KOPT-K1 (cell line): ENCODE results near the gene SHTN1.

Source experiments
- H3K27ac ChIP-seq: fragments of 200-600 bp; sonication (generic); 2 replicates; pipeline ENCODE4 v1.5.1; 2016; ENCODE audit warnings: antibody characterized with exemption, mild to moderate bottlenecking, low read depth, low read length; ENCODE audit not compliant: poor library complexity, severe bottlenecking
- H3K36me3 ChIP-seq: fragments of 200-600 bp; sonication (generic); 2 replicates; pipeline ENCODE4 v1.5.1; 2017; ENCODE audit warnings: antibody characterized with exemption, mild to moderate bottlenecking, low read length, moderate library complexity; ENCODE audit not compliant: insufficient read depth
- H3K9me3 ChIP-seq: fragments of 200-600 bp; sonication (generic); 2 replicates; pipeline ENCODE4 v1.5.1; 2017; ENCODE audit warnings: antibody characterized with exemption, low read length, mild to moderate bottlenecking; ENCODE audit not compliant: insufficient read depth, poor library complexity, severe bottlenecking

The SHTN1 gene

DNA sequence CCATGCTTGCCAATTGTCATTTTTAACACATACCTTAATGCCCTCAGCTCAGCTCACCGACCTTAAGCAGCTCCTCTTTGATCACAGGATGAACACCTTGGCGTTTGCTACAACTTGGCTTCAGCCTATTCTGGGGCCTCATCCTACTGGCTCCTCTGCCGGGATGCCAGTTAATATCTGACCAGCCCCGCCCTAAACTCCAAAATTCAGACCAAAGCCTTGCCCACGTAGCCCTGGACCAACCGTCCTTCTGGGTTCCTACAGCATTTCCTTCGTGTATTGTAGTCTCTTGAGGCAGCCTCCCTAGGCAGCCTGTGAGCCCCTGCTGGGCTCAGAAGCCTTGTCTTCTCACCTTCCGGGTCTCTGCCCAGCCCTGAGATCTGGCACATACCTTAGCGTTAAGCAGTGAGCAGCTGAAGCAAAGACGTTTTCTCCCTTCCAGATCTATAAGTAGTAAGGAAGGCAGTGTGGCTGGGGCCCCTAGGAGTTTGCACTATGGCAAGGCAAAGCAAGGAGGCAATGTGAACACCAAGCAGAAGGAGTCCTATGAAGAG is 154.9 kb downstream of the SHTN1 start:
- H3K27ac ChIP-seq: no peak overlapping the region
- no peaks in the 10 kb centered on the region for H3K36me3 ChIP-seq
- H3K9me3 ChIP-seq: no peaks in the 10 kb centered on the region

- no peaks in the 10 kb centered on the region for H3K9me3 ChIP-seq
- no peaks in the 10 kb centered on the region for H3K36me3 ChIP-seq
- no peak within 1 kb of the TSS for H3K27ac ChIP-seq
Measured at GRCh38 chr10:116849248-116850057, 155.5 kb downstream of the SHTN1 start, which contains the start of gene ENO4. Gene ENO4, plus strand, starts transcription at chr10:116849499. Its CDS starts 68 bp downstream, at chr10:116849567.

DNA sequence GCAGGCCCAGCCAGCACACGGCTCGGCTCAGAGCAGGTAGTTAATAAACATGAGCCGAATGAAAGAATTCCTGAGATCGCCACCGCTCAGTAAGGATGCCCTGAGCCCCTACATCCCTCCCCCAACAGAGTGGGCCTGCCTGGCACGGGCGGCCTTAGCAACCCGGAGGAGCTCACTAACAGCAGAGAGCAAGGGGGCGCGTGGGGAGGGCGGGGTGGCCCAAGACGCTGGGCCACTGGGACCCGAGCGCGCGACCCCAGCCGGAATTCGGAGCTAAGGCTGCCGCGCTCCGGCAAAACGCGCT is 156.1 kb downstream of the SHTN1 start:
- H3K27ac ChIP-seq: no peak overlapping the region

DNA sequence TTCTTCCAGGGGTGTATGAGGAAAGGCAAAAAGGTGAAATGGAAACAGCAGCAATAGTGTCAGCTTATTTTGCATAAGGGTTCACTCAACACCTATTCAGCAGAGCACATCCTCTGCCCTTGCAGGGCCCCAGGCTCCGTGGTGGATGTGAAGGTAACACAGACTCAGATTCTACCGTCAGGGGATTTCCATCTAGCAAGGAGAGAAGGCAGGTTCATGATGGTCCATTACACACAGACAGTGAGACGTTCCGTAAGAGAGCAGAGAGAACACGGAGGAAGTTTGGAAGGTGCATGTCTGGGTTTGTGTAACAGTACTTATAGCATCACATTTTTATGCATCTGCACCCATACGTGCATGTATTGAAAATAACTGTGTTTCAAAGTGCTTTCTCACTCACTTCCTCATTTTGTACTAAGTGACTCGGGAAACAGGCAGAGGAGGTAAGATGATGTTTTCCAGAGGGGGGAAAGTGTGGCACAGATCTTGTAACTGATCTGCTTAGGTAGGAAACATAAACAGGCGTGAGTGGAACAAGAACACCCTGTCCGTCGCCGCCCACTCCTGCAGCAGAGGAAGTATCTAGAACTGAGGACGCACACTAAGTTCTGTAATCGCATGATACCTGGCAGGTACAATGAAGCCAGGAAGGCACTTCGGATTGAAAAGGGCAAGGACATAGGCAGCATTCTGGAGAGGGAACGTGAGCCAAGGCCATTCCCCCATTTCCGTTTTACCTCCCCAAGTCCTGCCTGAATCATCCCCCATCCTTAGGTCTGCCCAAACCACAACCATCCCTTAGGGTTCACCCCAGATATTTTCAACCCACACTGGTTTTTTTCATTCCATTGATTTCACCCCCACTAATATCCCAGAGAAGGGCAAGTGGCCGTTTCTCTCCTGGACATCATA is 156.7 kb downstream of the SHTN1 start:
- Histone ChIP-seq H3K36me3 (no peaks in the 10 kb centered on the region), H3K9me3 (no peaks in the 10 kb centered on the region), H3K27ac (no peak overlapping the region)

More for the DNA sequence above, 156.1 kb downstream of the SHTN1 start:
- Histone ChIP-seq H3K9me3 (no peaks in the 10 kb centered on the region), H3K36me3 (no peaks in the 10 kb centered on the region)

DNA sequence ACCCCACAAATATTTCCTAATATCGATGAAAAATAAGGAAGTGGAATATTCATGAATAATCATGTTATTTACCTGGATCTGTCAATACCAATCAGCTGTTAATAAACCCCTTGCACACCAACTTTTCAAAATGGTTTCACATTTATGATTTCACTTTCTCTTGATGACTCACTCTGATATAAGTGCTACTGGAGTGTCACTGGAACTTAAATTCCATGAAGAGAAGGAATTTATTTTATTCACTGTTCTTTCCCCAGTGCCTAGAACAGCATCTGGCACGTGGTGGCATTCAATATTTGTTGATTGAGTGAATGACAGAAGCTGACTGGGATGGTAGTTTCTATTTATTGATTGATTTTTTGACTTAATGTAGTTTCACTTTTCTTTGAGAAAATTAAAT is 159.2 kb downstream of the SHTN1 start:
- Histone ChIP-seq H3K36me3 (no peaks in the 10 kb centered on the region), H3K9me3 (no peaks in the 10 kb centered on the region), H3K27ac (no peak overlapping the region)

DNA sequence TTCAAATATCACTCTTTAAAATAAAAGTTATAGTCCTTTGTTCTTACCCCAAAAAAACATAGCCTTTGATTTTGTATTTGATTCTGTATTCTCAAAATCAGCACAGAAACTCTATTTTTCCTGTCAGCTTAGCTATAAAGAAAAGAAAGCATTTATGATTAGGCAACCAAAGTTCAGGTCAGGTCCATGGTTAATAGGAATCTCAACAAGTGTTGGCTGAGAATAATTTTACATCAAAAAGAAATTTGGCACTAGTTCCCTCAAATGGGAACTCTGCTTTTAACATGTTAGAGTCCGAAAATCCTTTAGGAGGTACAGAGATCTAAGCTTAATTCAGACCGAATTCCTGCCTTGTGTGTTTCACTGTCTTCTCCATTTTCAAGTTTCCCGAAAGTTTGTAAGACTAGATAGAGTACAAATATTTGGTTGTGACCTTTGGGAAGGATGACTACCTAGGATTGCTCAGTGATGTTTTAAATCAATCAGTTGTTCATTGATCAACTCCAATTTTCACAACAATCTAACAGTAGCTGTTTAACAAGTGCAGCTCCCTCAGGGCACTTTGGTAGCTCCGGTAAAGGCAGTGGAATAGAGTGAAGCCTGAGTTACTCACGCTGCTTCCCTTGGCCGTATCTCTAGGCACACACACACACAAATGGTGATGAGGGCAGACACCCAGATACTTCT is 164.5 kb downstream of the SHTN1 start:
- Histone ChIP-seq H3K27ac (no peak overlapping the region), H3K36me3 (no peaks in the 10 kb centered on the region), H3K9me3 (no peaks in the 10 kb centered on the region)

- no peak overlapping the region for H3K27ac ChIP-seq
- no peaks in the 10 kb centered on the region for H3K9me3 ChIP-seq
Measured at GRCh38 chr10:116838143-116838725, 166.8 kb downstream of the SHTN1 start.

GRCh38 chr10:116836902-116837523 is 168.0 kb downstream of the SHTN1 start:
- H3K9me3 ChIP-seq: no peaks in the 10 kb centered on the region
- H3K36me3 ChIP-seq: no peaks in the 10 kb centered on the region
- H3K27ac ChIP-seq: no peak overlapping the region

More at GRCh38 chr10:116838143-116838725, 166.8 kb downstream of the SHTN1 start:
- no peaks in the 10 kb centered on the region for H3K36me3 ChIP-seq

GRCh38 chr10:116836083-116836482 is 168.9 kb downstream of the SHTN1 start:
- Histone ChIP-seq H3K9me3 (no peaks in the 10 kb centered on the region), H3K36me3 (no peaks in the 10 kb centered on the region), H3K27ac (no peak overlapping the region)

GRCh38 chr10:116835658-116836057 is 169.3 kb downstream of the SHTN1 start:
- Histone ChIP-seq H3K36me3 (no peaks in the 10 kb centered on the region), H3K9me3 (no peaks in the 10 kb centered on the region), H3K27ac (no peak overlapping the region)

GRCh38 chr10:116833986-116834985 is 170.7 kb downstream of the SHTN1 start:
- H3K9me3 ChIP-seq: no peaks in the 10 kb centered on the region

DNA sequence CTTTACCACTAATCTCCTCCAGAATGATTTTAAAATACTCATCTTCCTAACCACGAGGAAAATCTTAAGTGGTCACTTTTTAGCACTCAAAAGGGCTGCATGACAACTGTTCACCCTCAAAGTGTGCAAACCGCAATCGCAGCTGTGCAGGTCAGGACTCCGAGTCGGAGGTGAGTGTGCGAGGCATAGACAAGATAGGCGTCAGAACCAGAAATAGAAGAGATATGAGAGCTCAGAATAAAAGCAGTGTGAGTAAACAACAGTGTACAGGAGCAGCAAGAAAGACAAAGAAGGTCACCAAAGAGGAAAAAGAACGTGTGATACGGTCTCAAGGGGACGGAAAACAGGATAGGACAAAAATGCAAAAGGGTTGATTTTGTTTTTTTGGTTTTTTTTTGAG is 173.2 kb downstream of the SHTN1 start:
- Histone ChIP-seq H3K27ac (no peak overlapping the region), H3K36me3 (no peaks in the 10 kb centered on the region), H3K9me3 (no peaks in the 10 kb centered on the region)

More at GRCh38 chr10:116833986-116834985, 170.7 kb downstream of the SHTN1 start:
- Histone ChIP-seq H3K27ac (no peak overlapping the region), H3K36me3 (no peaks in the 10 kb centered on the region)
